Ovary (tissue), 3 donors: ENCODE results near the gene TNIK.

ENCODE experiments used
- CTCF ChIP-seq, 3 donors: fragments of 450-650 bp in 2 of 3; fragments of 200-600 bp in 1 of 3; IDR thresholded peaks; one replicate each; pipeline versions ENCODE4 v1.5.1 to v1.8.0; 2016 to 2022; ENCODE audit warnings: antibody characterized with exemption in 3 of 3, mild to moderate bottlenecking in 1 of 3
- EP300 ChIP-seq: sonication (generic); formaldehyde crosslinking; IDR thresholded peaks from one replicate; pipeline ENCODE4 v1.6.1; 2017; ENCODE audit warnings: antibody characterized with exemption
- POLR2A ChIP-seq: fragments of 450-650 bp; IDR thresholded peaks from one replicate; pipeline ENCODE4 v1.6.1; 2017; ENCODE audit warnings: antibody characterized with exemption, mild to moderate bottlenecking, moderate library complexity
- donor health status: DM: no; HTN: no; CAD: no.

DNA sequence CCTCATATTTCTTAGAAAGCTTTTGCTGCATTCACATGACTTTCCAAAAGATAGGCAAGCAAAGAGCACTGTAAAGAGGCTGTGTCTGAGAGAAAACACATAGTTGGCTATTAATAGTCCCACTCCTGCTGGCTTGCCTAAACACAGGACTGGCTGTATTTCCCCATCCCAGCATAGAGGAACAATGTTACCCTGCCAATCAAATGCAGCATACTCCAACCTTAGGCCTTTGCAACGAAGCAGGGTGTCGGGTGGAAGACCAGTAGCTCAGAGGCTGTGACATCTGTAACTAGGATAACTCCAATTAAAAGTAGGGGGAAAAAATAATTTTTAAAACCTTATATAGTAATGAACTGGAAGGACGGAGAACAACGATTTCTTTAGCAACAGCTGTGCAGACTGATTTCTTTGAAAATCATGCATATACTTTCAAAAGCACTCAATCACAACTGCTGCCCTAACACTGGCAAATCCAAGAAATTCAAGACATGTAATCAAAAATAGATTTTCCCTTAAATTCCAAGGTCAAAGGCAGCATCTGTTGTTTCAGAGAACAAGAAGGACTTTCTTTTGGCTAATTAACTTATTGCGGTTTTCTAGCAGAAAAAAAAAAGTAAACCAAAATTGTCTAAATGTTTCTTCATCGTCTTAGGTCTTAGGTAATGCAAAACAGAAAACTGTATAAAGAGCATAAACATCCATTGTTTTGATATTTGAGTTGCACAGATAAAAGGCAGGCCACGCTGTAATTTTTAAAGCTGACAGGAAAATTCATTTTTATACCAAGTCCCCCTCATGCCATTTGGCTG, 139.3 kb downstream of the TNIK start:
- TF ChIP-seq CTCF (IDR thresholded peaks at IDR 0.05) = no peak
- no peak for TF ChIP-seq POLR2A
- no peak for TF ChIP-seq EP300
